Adrenal gland (tissue), 12 donors: ENCODE data around the gene ARMC6. TPM values are rescaled to one million over a fixed set of nuclear protein-coding genes. Genes with fewer than 3 reads are reported as not detected.

Experiments
- DNase-seq, 7 donors: peaks; one replicate each; pipeline ENCODE4 v3.0.0-alpha.2; 2019 to 2020
- H3K27ac ChIP-seq, 5 donors: fragments of 200-600 bp; sonication (generic) in 4 of 5; 1 replicate in 3 of 5; 2 replicates in 2 of 5; pipeline versions ENCODE4 v1.5.1 to v1.8.0; 2016 to 2020; ENCODE audit warnings: mild to moderate bottlenecking in 1 of 5
- H3K27me3 ChIP-seq: fragments of 200-600 bp; 2 replicates; pipeline ENCODE4 v1.8.0; 2021
- H3K36me3 ChIP-seq, 2 donors: fragments of 200-600 bp; replicated peaks in 1 of 2; 1 replicate in 1 of 2; 2 replicates in 1 of 2; pipeline versions ENCODE4 v1.5.1 to v1.8.0; 2018 to 2022
- H3K4me1 ChIP-seq, 2 donors: fragments of 200-600 bp; replicated peaks in 1 of 2; 1 replicate in 1 of 2; 2 replicates in 1 of 2; pipeline versions ENCODE4 v1.5.1 to v1.8.0; 2018 to 2021
- H3K4me3 ChIP-seq, 4 donors: fragments of 200-600 bp; sonication (generic) in 3 of 4; one replicate each; pipeline ENCODE4 v1.5.1; 2016 to 2018
- H3K9me3 ChIP-seq, 3 donors: fragments of 200-600 bp; sonication (generic) in 1 of 3; replicated peaks in 1 of 3; 1 replicate in 2 of 3; 2 replicates in 1 of 3; pipeline versions ENCODE4 v1.5.1 to v1.8.0; 2016 to 2021
- CTCF ChIP-seq, 6 experiments: fragments of 450-650 bp in 4 of 6; fragments of 200-600 bp in 2 of 6; sonication (generic) in 1 of 6; IDR thresholded peaks; 1 replicate in 5 of 6; 2 replicates in 1 of 6; pipeline versions ENCODE4 v1.5.1 to v1.8.0; 2016 to 2021; ENCODE audit warnings: antibody characterized with exemption in 6 of 6, mild to moderate bottlenecking in 2 of 6, moderate library complexity in 1 of 6
- POLR2A ChIP-seq, 2 donors: fragments of 450-650 bp; IDR thresholded peaks; one replicate each; pipeline ENCODE4 v1.6.1; 2017; ENCODE audit warnings: antibody characterized with exemption in 2 of 2, mild to moderate bottlenecking in 2 of 2, moderate library complexity in 1 of 2
- WGBS, 4 donors: extraction: QIAGEN DNeasy Blood & Tissue Kit in 2 of 4; methylation state at CpG; one replicate each; pipeline versions ENCODE4 v1.1.5 to v1.1.7; 2013 to 2017; 5-methylcytosine and 5-hydroxymethylcytosine counted together
- intact Hi-C, 2 donors: fragments of 100-400 bp; cut with DNase I; formaldehyde crosslinking; loops; one replicate each; pipeline versions ENCODE4 v1.14.1 to v1.15.0; 2022 to 2023
- polyA plus RNA-seq, 3 donors: library from polyadenylated mRNA; stranded (reverse); fragments of 200-250 nt in 2 of 3; fragments of 350-450 nt in 1 of 3; fragmentation: Illumina TruSeq in 1 of 3; extraction: RNeasy Lipid Tissue Mini Kit (QIAGEN cat#74804) in 1 of 3; gene quantifications; one replicate each; pipeline ENCODE4 v1.2.3, GENCODE V29; 2013 to 2014
- total RNA-seq, 9 donors: library from RNA; depleted of rRNA in 4 of 9; stranded (reverse); fragments of >200 nt in 4 of 9; fragments of 120-200 nt in 1 of 9; fragmentation: NEBNext Ultra II Directional in 1 of 9; extraction: Animal tissue kit (Norgen Biotek cat#: 25700) in 1 of 9; gene quantifications; one replicate each; pipeline versions ENCODE4 v1.1.0 to v1.2.4, GENCODE V29; 2013 to 2023
- donor health status: healthy with polysubstance abuse.
- donor health status: Bipolar disorder and iron deficiency.
- donor health status: DM: yes; HTN: yes; CAD: no.
- donor health status: DM: no; HTN: no; CAD: no.
- donor health status: DM: no; HTN: no; CAD: no.
- donor health status: DM: yes; HTN: yes; CAD: no.

ARMC6 gene
- total and polyA plus RNA-seq, 12 donors, result 16.7 to 39.3 (median 27.2) TPM

DNA sequence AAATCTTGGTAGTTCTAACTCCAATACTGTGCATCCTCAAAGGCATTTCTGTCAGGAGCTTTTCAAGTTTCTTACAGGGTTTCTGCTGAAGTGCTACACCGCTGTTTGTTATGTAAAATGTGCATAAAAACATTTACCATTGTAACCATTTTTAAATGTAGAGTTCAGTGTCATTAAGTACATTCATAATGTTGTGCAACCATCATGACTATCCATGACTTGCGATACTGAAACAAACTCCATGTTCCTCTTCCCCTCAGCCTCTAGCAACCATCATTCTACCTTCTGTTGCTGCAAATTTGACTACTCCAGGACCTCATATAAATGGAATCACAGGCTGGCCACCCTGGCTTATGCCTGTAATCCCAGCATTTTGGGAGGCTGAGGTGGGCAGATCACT, 16.0 kb downstream of the ARMC6 start:
- H3K36me3 ChIP-seq, result peaks cover 0 to 34% of the 10 kb centered on the region in 2 donors
- WGBS, 4 donors, result 88 to 95% (median 93%) methylated on average over 2 of the region's 2 CpGs

DNA sequence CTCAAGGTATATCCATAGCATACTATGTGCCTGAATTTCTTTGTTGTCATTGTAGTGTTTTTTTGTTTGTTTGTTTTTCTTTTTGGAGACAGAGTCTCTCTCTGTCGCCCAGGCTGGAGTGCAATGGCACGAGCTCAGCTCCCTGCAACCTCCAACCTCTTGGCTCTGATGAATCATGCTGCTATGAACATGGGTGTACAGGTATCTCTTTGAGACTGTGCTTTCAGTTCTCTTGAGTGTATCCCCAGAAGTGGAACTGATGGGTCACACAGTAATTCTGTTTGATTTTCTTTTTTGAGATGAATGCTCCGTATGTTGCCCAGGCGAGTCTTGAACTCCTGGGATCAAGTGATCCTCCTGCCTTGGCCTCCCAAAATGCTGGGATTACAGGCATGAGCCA, 16.7 kb downstream of the ARMC6 start:
- Histone ChIP-seq H3K4me1 (no peaks in the 10 kb centered on the region), H3K36me3 (peaks cover 0 to 35% of the 10 kb centered on the region in 2 donors), H3K27ac (no peak overlapping the region), H3K4me3 (no peak overlapping the region), H3K9me3 (no peaks in the 10 kb centered on the region), H3K27me3 (no peaks in the 10 kb centered on the region)
- intact Hi-C loops, result loop anchor here (5.0 to 10.0 kb wide), 3 partner anchors 62 to 95 kb away; no protein-coding TSS in a partner anchor
- WGBS, 4 donors, result 90 to 97% (median 93%) methylated on average over 4 of the region's 4 CpGs
- DNase-seq, result no peak
- TF ChIP-seq CTCF (IDR thresholded peaks at IDR 0.05) (no peak), POLR2A (IDR thresholded peaks at IDR 0.05) (no peak)

More for the DNA sequence above, 16.0 kb downstream of the ARMC6 start:
- no peak for DNase-seq
- H3K9me3 ChIP-seq, result no peaks in the 10 kb centered on the region
- H3K4me3 ChIP-seq, result no peak overlapping the region
- no peaks in the 10 kb centered on the region for H3K4me1 ChIP-seq
- no peak overlapping the region for H3K27ac ChIP-seq
- H3K27me3 ChIP-seq, result no peaks in the 10 kb centered on the region
- no peak for TF ChIP-seq CTCF (IDR thresholded peaks at IDR 0.05)
- TF ChIP-seq POLR2A (IDR thresholded peaks at IDR 0.05), result no peak
- intact Hi-C loops, result no loop called here

DNA sequence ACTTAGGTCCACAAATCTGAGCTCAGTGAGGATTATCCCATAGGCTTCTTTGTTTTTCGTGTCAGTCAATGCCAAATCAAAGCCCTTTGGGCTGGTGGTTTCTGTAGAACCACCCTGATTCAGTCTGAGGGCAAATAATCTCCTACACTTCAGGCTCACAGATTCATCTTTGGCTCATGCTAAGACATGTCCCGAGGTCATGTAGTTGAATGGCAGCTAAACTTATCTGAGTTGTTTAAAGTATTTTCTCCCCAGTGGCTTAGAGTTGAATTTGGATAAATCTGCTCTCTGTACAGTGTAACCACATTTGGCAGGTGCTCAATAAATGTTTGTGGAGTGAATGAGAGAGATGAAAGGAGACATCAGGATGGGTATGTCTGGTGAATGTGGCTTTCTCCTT, 17.3 kb downstream of the ARMC6 start:
- Histone ChIP-seq H3K9me3 (no peaks in the 10 kb centered on the region), H3K4me3 (no peak overlapping the region), H3K4me1 (no peaks in the 10 kb centered on the region), H3K27me3 (no peaks in the 10 kb centered on the region), H3K36me3 (peaks cover 0 to 40% of the 10 kb centered on the region in 2 donors), H3K27ac (no peak overlapping the region)
- TF ChIP-seq POLR2A (IDR thresholded peaks at IDR 0.05) (no peak), CTCF (IDR thresholded peaks at IDR 0.05) (no peak)
- intact Hi-C loops, result loop anchor here (5.0 to 10.0 kb wide), 3 partner anchors 62 to 94 kb away; no protein-coding TSS in a partner anchor
- DNase-seq, result no peak
- 93 to 97% (median 95%) methylated on average over 2 of the region's 2 CpGs for WGBS, 4 donors

DNA sequence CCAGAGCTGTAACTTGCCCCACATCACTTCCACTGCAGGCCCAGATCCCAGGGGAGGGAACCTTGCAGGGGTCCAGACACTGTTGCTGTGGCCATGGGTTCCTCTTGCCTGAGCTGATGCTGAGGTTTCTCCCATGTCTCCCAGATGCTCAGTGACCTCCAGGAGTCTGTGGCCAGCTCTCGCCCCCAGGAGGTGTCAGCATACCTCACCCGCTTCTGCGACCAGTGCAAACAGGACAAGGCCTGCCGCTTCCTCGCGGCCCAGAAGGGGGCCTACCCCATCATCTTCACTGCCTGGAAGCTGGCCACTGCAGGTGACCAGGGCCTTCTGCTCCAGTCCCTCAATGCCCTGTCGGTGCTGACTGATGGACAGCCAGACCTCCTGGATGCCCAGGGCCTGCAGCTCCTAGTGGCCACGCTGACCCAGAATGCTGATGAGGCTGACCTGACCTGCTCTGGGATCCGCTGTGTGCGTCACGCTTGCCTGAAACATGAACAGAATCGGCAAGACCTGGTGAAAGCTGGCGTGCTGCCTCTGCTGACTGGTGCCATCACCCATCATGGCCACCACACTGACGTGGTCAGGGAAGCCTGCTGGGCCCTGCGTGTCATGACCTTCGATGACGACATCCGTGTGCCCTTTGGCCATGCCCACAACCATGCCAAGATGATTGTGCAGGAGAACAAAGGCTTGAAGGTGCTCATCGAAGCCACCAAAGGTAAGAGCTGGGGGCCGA, 18.2 kb downstream of the ARMC6 start:
- Histone ChIP-seq H3K4me3 (no peak overlapping the region), H3K27me3 (no peaks in the 10 kb centered on the region), H3K36me3 (peaks cover 0 to 43% of the 10 kb centered on the region in 2 donors), H3K9me3 (no peaks in the 10 kb centered on the region), H3K27ac (no peak overlapping the region), H3K4me1 (no peaks in the 10 kb centered on the region)
- TF ChIP-seq CTCF (IDR thresholded peaks at IDR 0.05) (no peak), POLR2A (IDR thresholded peaks at IDR 0.05) (no peak)
- no peak for DNase-seq
- 91 to 94% (median 92%) methylated on average over 7 to 20 of the region's 20 CpGs for WGBS, 4 donors
- intact Hi-C loops, result loop anchor here (5.0 to 10.0 kb wide), 3 partner anchors 61 to 93 kb away; no protein-coding TSS in a partner anchor
